ENCODE results near the gene DDX24. TPM values are rescaled to one million over a fixed set of nuclear protein-coding genes. Genes with fewer than 3 reads are reported as not detected.

Gene DDX24
- total and polyA plus RNA-seq, 9 of the 15 experiments (the other 6 are each of a cell fraction or from before 2014, with no cell fraction given) = 82.4 to 175 (median 122) TPM

DNA sequence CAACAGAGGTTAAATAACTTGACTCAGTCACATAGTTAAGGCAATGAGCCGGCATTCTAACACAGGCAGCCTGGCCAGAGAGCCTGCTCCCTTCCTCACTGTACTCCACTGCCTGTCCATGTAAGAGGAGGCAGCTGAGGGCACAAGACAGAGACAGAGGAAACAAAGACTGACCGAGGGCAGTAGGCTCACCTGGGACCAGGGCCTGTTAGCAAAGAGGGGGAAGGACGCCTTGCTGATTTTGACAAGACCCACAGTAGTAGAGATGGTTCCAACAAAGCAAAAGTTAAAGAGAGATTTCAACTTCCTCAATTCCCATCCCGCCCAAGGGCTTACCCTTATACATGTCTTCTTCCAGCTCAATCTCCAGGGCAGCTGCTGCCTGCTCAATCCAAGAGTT is 28.3 kb downstream of the DDX24 start (continued):
- TF ChIP-seq, protein P1, sequence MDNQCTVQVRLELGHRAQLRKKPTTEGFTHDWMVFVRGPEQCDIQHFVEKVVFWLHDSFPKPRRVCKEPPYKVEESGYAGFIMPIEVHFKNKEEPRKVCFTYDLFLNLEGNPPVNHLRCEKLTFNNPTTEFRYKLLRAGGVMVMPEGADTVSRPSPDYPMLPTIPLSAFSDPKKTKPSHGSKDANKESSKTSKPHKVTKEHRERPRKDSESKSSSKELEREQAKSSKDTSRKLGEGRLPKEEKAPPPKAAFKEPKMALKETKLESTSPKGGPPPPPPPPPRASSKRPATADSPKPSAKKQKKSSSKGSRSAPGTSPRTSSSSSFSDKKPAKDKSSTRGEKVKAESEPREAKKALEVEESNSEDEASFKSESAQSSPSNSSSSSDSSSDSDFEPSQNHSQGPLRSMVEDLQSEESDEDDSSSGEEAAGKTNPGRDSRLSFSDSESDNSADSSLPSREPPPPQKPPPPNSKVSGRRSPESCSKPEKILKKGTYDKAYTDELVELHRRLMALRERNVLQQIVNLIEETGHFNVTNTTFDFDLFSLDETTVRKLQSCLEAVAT (IDR thresholded peaks at IDR 0.05) = no peak
- TF ChIP-seq CBX1 (IDR thresholded peaks at IDR 0.05; ENCODE audit: low read depth) = no peak
- TF ChIP-seq TBL1XR1 (IDR thresholded peaks at IDR 0.05; ENCODE audit: low read length in 2 of 2) = no peak
- TF ChIP-seq, protein P2, sequence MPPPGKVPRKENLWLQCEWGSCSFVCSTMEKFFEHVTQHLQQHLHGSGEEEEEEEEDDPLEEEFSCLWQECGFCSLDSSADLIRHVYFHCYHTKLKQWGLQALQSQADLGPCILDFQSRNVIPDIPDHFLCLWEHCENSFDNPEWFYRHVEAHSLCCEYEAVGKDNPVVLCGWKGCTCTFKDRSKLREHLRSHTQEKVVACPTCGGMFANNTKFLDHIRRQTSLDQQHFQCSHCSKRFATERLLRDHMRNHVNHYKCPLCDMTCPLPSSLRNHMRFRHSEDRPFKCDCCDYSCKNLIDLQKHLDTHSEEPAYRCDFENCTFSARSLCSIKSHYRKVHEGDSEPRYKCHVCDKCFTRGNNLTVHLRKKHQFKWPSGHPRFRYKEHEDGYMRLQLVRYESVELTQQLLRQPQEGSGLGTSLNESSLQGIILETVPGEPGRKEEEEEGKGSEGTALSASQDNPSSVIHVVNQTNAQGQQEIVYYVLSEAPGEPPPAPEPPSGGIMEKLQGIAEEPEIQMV (tag; conservative IDR thresholded peaks at IDR 0.05; ENCODE audit: low read depth) = no peak
- TF ChIP-seq OTX1 (CRISPR knock-in tag; IDR thresholded peaks at IDR 0.05) = no peak
- TF ChIP-seq CBX5 (IDR thresholded peaks at IDR 0.05; ENCODE audit: borderline replicate concordance, low read depth) = no peak
- TF ChIP-seq TSC22D4 (tag; IDR thresholded peaks at IDR 0.05) = no peak
- TF ChIP-seq ZNF766 (CRISPR knock-in tag; conservative IDR thresholded peaks at IDR 0.05) = no peak
- TF ChIP-seq FOXP1 (CRISPR knock-in tag; IDR thresholded peaks at IDR 0.05) = no peak
- no peak for TF ChIP-seq HDAC6 (IDR thresholded peaks at IDR 0.05; ENCODE audit: low read depth, low read length)
- no peak for TF ChIP-seq FOXK2 (conservative IDR thresholded peaks at IDR 0.05 in 1 of 2, IDR thresholded peaks at IDR 0.05 in 1 of 2; ENCODE audit: low read depth in 2 of 2)
